ENCODE data around the gene RFX5.

- TF ChIP-seq CTCF (conservative IDR thresholded peaks at IDR 0.05) (no peak), ZFX (IDR thresholded peaks at IDR 0.05) (no peak)
These were observed 21.6 kb upstream of the RFX5 start for GRCh38 chr1:151368393-151369301.

All from C4-2B (cell line).